ENCODE data around the gene CYP39A1. TPM values are rescaled to one million over a fixed set of nuclear protein-coding genes. Genes with fewer than 3 reads are reported as not detected.

The CYP39A1 gene
- total and polyA plus RNA-seq, 9 of the 15 experiments (the other 6 are each of a cell fraction or from before 2014, with no cell fraction given): not detected

GRCh38 chr6:46502486-46503119 lies 150.0 kb downstream of the CYP39A1 start:
- no peaks in the 10 kb centered on the region for H3K79me2 ChIP-seq (ENCODE audit: control insufficient read depth, insufficient read depth, low read length)
- no peak overlapping the region for H3K9ac ChIP-seq (ENCODE audit: insufficient read depth in 1 of 2, low read depth in 2 of 2, low read length in 2 of 2)
- H4K20me1 ChIP-seq (replicated peaks; ENCODE audit: control insufficient read depth, insufficient read depth, low read length): no peaks in the 10 kb centered on the region
- FAIRE-seq (no peak), DNase-seq (ENCODE audit: extremely low read depth in 1 of 4, low spot score in 3 of 4) (no peak), ATAC-seq (no peak)
- in situ Hi-C loops (cut with MboI): no loop called here
- H3K9me3 ChIP-seq (replicated peaks; ENCODE audit: control insufficient read depth, insufficient read depth, low read depth, low read length): no peaks in the 10 kb centered on the region
- no peaks in the 10 kb centered on the region for H3K27me3 ChIP-seq (ENCODE audit: control insufficient read depth in 2 of 2, insufficient read depth in 2 of 2, low read length in 2 of 2)
- no peak overlapping the region for H3K4me3 ChIP-seq
- no peak overlapping the region for H3K27ac ChIP-seq (ENCODE audit: extremely low read depth, low read depth, low read length)
- 3% methylated on average over 2 of the region's 2 CpGs for WGBS (ENCODE audit: insufficient coverage, low coverage, missing lambda C conversion rate)
- H3K4me1 ChIP-seq (replicated peaks in 1 of 2; ENCODE audit: control insufficient read depth in 2 of 2, insufficient read depth in 2 of 2, low read length in 2 of 2): no peaks in the 10 kb centered on the region
- H3K9me1 ChIP-seq (ENCODE audit: control insufficient read depth, insufficient read depth, low read length): no peaks in the 10 kb centered on the region
- intact Hi-C loops (cut with micrococcal nuclease): no loop called here
- no peaks in the 10 kb centered on the region for H3K36me3 ChIP-seq (ENCODE audit: control insufficient read depth, insufficient read depth, low read length)
- no TSS peak for BruUV-seq (replicated peaks)
- ChIA-PET CTCF (ENCODE audit: low intra/inter-chr PET ratio) (no interaction called here), POLR2A (no interaction called here)
- TF ChIP-seq TRIM24 (IDR thresholded peaks at IDR 0.05) (no peak), LARP7 (IDR thresholded peaks at IDR 0.05) (no peak), E2F6 (IDR thresholded peaks at IDR 0.05; ENCODE audit: borderline replicate concordance in 1 of 2, extremely low read depth in 1 of 2, insufficient read depth in 1 of 2, insufficient read length in 1 of 2, low read depth in 1 of 2, low read length in 1 of 2, poor library complexity in 1 of 2, severe bottlenecking in 1 of 2) (no peak), HES1 (IDR thresholded peaks at IDR 0.05; ENCODE audit: low read depth) (no peak), TCF7 (IDR thresholded peaks at IDR 0.05; ENCODE audit: borderline replicate concordance) (no peak)
- no peak overlapping the region for H3K4me2 ChIP-seq (ENCODE audit: insufficient read depth, low read length)
- H2AFZ ChIP-seq (ENCODE audit: low read depth, low read length): no peak overlapping the region

All from K562 (cell line).